Naive thymus-derived CD4-positive, alpha-beta T cell (primary cell): ENCODE results near the gene ZBED2. TPM values are rescaled to one million over a fixed set of nuclear protein-coding genes. Genes with fewer than 3 reads are reported as not detected.

ENCODE experiments used
- ATAC-seq: fragments of 150-1000 bp; cut with Tn5 transposase; 2 replicates; pipeline ENCODE4 v1.10.0; 2021; ENCODE audit warnings: mild to moderate bottlenecking, moderate library complexity
- CTCF ChIA-PET: fragments of 350-600 bp; sonication (Branson Sonifier 250); formaldehyde crosslinking; loops from one replicate; lab custom pipeline; 2021; ENCODE audit warnings: antibody characterized with exemption; lab: Charles Lee
- POLR2A ChIA-PET: fragments of 350-600 bp; sonication (Branson Sonifier 250); formaldehyde crosslinking; loops from one replicate; lab custom pipeline; 2021; ENCODE audit warnings: antibody characterized with exemption, inconsistent platforms; lab: Charles Lee
- DNase-seq, 9 donors: peaks; one replicate each; pipeline versions ENCODE4 v3.0.0 to v3.0.0-alpha.2; 2020 to 2022; ENCODE audit warnings: mixed read lengths in 1 of 9
- H3K27ac ChIP-seq: one replicate; pipeline ENCODE4 v1.7.0; 2013; ENCODE audit warnings: mild to moderate bottlenecking, low read depth, low read length, moderate library complexity
- H3K27me3 ChIP-seq, 2 donors: one replicate each; pipeline ENCODE4 v1.7.0; 2013; ENCODE audit warnings: low read length in 2 of 2, mild to moderate bottlenecking in 2 of 2, moderate library complexity in 2 of 2; ENCODE audit not compliant: control insufficient read depth in 2 of 2, insufficient read depth in 2 of 2
- H3K36me3 ChIP-seq, 3 experiments: 1 replicate in 2 of 3; 2 replicates in 1 of 3; pipeline ENCODE4 v1.7.0; 2013; ENCODE audit warnings: low read length in 3 of 3, mild to moderate bottlenecking in 3 of 3, moderate library complexity in 1 of 3; ENCODE audit not compliant: insufficient read depth in 3 of 3, control insufficient read depth in 2 of 3
- H3K4me1 ChIP-seq, 2 donors: one replicate each; pipeline ENCODE4 v1.7.0; 2013; ENCODE audit warnings: low read length in 2 of 2, mild to moderate bottlenecking in 2 of 2, moderate library complexity in 1 of 2; ENCODE audit not compliant: control insufficient read depth in 2 of 2, insufficient read depth in 2 of 2
- H3K4me3 ChIP-seq: 2 replicates; pipeline ENCODE4 v1.7.0; 2013; ENCODE audit warnings: mild to moderate bottlenecking, low read length
- H3K9me3 ChIP-seq, 3 experiments: 1 replicate in 2 of 3; 2 replicates in 1 of 3; pipeline ENCODE4 v1.7.0; 2013; ENCODE audit warnings: low read length in 3 of 3; ENCODE audit not compliant: control insufficient read depth in 2 of 3
- H3K27ac Mint-ChIP-seq, 9 donors: one replicate each; pipeline ENCODE4 v1.8.0; 2020 to 2022; ENCODE audit warnings: mixed read lengths in 9 of 9, mild to moderate bottlenecking in 8 of 9, moderate library complexity in 5 of 9, inconsistent platforms in 2 of 9
- H3K27me3 Mint-ChIP-seq, 5 donors: one replicate each; pipeline ENCODE4 v1.8.0; 2021 to 2022; ENCODE audit warnings: mixed read lengths in 5 of 5, mild to moderate bottlenecking in 1 of 5
- H3K36me3 Mint-ChIP-seq, 5 donors: one replicate each; pipeline ENCODE4 v1.8.0; 2020 to 2022; ENCODE audit warnings: mixed read lengths in 5 of 5, mild to moderate bottlenecking in 3 of 5, inconsistent platforms in 1 of 5
- H3K4me1 Mint-ChIP-seq, 7 donors: one replicate each; pipeline ENCODE4 v1.8.0; 2020 to 2022; ENCODE audit warnings: mixed read lengths in 7 of 7, mild to moderate bottlenecking in 3 of 7, inconsistent platforms in 1 of 7
- H3K4me3 Mint-ChIP-seq, 10 donors: one replicate each; pipeline ENCODE4 v1.8.0; 2020 to 2022; ENCODE audit warnings: mild to moderate bottlenecking in 10 of 10, mixed read lengths in 10 of 10, moderate library complexity in 6 of 10, inconsistent platforms in 2 of 10
- H3K9me3 Mint-ChIP-seq, 11 donors: one replicate each; pipeline ENCODE4 v1.8.0; 2020 to 2022; ENCODE audit warnings: mixed read lengths in 11 of 11, mild to moderate bottlenecking in 4 of 11, inconsistent platforms in 1 of 11, moderate library complexity in 1 of 11
- intact Hi-C, 2 donors: fragments of 100-400 bp; cut with micrococcal nuclease; formaldehyde crosslinking; loops; one replicate each; pipeline ENCODE4 v1.15.1; 2023
- polyA plus RNA-seq, 2 donors: library from polyadenylated mRNA; unstranded; fragments of 300-500 nt; fragmentation: Illumina TruSeq; gene quantifications; one replicate each; pipeline ENCODE4 v1.2.3, GENCODE V29; 2021
- total RNA-seq, 6 experiments: library from RNA in 5 of 6; stranded (reverse) in 5 of 6; gene quantifications; 1 replicate in 5 of 6; 2 replicates in 1 of 6; pipeline ENCODE4 v1.2.3 and lab custom pipeline; 2021 to 2026

The ZBED2 gene
- total and polyA plus RNA-seq, 7 experiments from 2014 or later, result 0.13 to 51.8 (median 0.96) TPM; not detected in 1

- H3K36me3 Mint-ChIP-seq, result peaks cover 9 to 41% (median 16%) of the 10 kb centered on the region in 5 donors
- H3K9me3 ChIP-seq, result no peaks in the 10 kb centered on the region
- no peak overlapping the region for H3K27ac Mint-ChIP-seq
- no peaks in the 10 kb centered on the region for H3K9me3 Mint-ChIP-seq
- no peaks in the 10 kb centered on the region for H3K36me3 ChIP-seq
- H3K4me3 ChIP-seq, result peak overlapping the region; percentile 48
- H3K4me1 Mint-ChIP-seq, result peaks cover 0 to 40% (median 9%) of the 10 kb centered on the region in 7 donors
- DNase-seq (no peak), ATAC-seq (no peak)
- intact Hi-C loops, result loop anchor here (1.0 to 10.0 kb wide), 10 partner anchors 18 to 1741 kb away; partner anchors contain the start of genes ATG3 (in 1 of the 2), BTLA (in 1 of the 2) and SLC35A5 (in 1 of the 2)
- no peaks in the 10 kb centered on the region for H3K27me3 ChIP-seq
- H3K4me3 Mint-ChIP-seq, result no peak overlapping the region
- CTCF ChIA-PET, result interaction anchor here (1.2 to 1.3 kb wide), 2 partner anchors 10 to 68 kb away, joined by 4 to 5 read pairs; no protein-coding TSS in a partner anchor
- peak overlapping the region; percentile 94 for H3K27ac ChIP-seq
- POLR2A ChIA-PET, result interaction anchor here (1.2 to 4.0 kb wide), 3 partner anchors 15 to 119 kb away, joined by 3 to 19 read pairs (median 4); no protein-coding TSS in a partner anchor
- H3K4me1 ChIP-seq, result peaks cover 72 to 88% of the 10 kb centered on the region in 2 donors
- no peaks in the 10 kb centered on the region for H3K27me3 Mint-ChIP-seq
These were observed 46.4 kb downstream of the ZBED2 start for GRCh38 chr3:111548756-111549155.

- no peaks in the 10 kb centered on the region for H3K9me3 Mint-ChIP-seq
- no peaks in the 10 kb centered on the region for H3K27me3 Mint-ChIP-seq
- ATAC-seq (peak; percentile 50), DNase-seq (peak in 1 of 9 donors; percentile 33)
- Histone ChIP-seq H3K27me3 (no peaks in the 10 kb centered on the region), H3K4me1 (peaks cover 66 to 82% of the 10 kb centered on the region in 2 donors), H3K4me3 (peak overlapping the region; percentile 48), H3K9me3 (no peaks in the 10 kb centered on the region), H3K27ac (peak overlapping the region; percentile 94), H3K36me3 (no peaks in the 10 kb centered on the region)
- intact Hi-C loops, result loop anchor here (1.0 to 10.0 kb wide), 10 partner anchors 19 to 1741 kb away; partner anchors contain the start of genes ATG3 (in 1 of the 2), BTLA (in 1 of the 2) and SLC35A5 (in 1 of the 2)
- H3K27ac Mint-ChIP-seq, result no peak overlapping the region
- ChIA-PET POLR2A (interaction anchor here (0.8 to 4.0 kb wide), 4 partner anchors 14 to 120 kb away, joined by 3 to 19 read pairs (median 4); no protein-coding TSS in a partner anchor), CTCF (interaction anchor here (0.7 to 1.3 kb wide), 2 partner anchors 9 to 15 kb away, joined by 4 read pairs; no protein-coding TSS in a partner anchor)
- H3K4me3 Mint-ChIP-seq, result no peak overlapping the region
- peaks cover 0 to 36% (median 4%) of the 10 kb centered on the region in 7 donors for H3K4me1 Mint-ChIP-seq
- H3K36me3 Mint-ChIP-seq, result peaks cover 9 to 45% (median 16%) of the 10 kb centered on the region in 5 donors
These were observed 47.1 kb downstream of the ZBED2 start for GRCh38 chr3:111548092-111548491.

- Mint-ChIP-seq H3K4me1 (peaks cover 0 to 34% (median 4%) of the 10 kb centered on the region in 7 donors), H3K27ac (no peak overlapping the region), H3K4me3 (no peak overlapping the region), H3K9me3 (no peaks in the 10 kb centered on the region), H3K27me3 (no peaks in the 10 kb centered on the region), H3K36me3 (peaks cover 9 to 47% (median 16%) of the 10 kb centered on the region in 5 donors)
- DNase-seq, result peak in 8 of 9 donors; percentile 44 to 88 (median 82)
- CTCF ChIA-PET, result interaction anchor here (0.7 to 1.3 kb wide), 3 partner anchors 9 to 146 kb away, joined by 3 to 4 read pairs (median 4); no protein-coding TSS in a partner anchor
- H3K4me3 ChIP-seq, result peak overlapping the region; percentile 48
- peak overlapping the region; percentile 94 for H3K27ac ChIP-seq
- ATAC-seq, result peak; percentile 89
- no peaks in the 10 kb centered on the region for H3K9me3 ChIP-seq
- H3K4me1 ChIP-seq, result peaks cover 66 to 81% of the 10 kb centered on the region in 2 donors
- intact Hi-C loops, result loop anchor here (1.0 to 10.0 kb wide), 13 partner anchors 15 to 1740 kb away; partner anchors contain the start of genes ATG3 (in 1 of the 2), BTLA (in 1 of the 2), NECTIN3 (in 1 of the 2) and SLC35A5 (in 1 of the 2)
- H3K27me3 ChIP-seq, result no peaks in the 10 kb centered on the region
- no peaks in the 10 kb centered on the region for H3K36me3 ChIP-seq
- POLR2A ChIA-PET, result interaction anchor here (0.8 to 4.0 kb wide), 4 partner anchors 14 to 120 kb away, joined by 3 to 19 read pairs (median 4); no protein-coding TSS in a partner anchor
These were observed 47.5 kb downstream of the ZBED2 start for GRCh38 chr3:111547631-111548030.

GRCh38 chr3:111545349-111545748 is 49.8 kb downstream of the ZBED2 start:
- H3K27ac ChIP-seq, result peak overlapping the region; percentile 94
- no peaks in the 10 kb centered on the region for H3K27me3 Mint-ChIP-seq
- H3K9me3 ChIP-seq, result no peaks in the 10 kb centered on the region
- CTCF ChIA-PET, result no interaction called here
- peaks cover 58 to 74% of the 10 kb centered on the region in 2 donors for H3K4me1 ChIP-seq
- H3K4me3 Mint-ChIP-seq, result peak overlapping the region in 3 of 10 donors; percentile 83 to 98 (median 95)
- DNase-seq, result no peak
- peaks cover 17 to 51% (median 21%) of the 10 kb centered on the region in 7 donors for H3K4me1 Mint-ChIP-seq
- no peaks in the 10 kb centered on the region for H3K27me3 ChIP-seq
- peak overlapping the region; percentile 48 for H3K4me3 ChIP-seq
- H3K36me3 Mint-ChIP-seq, result peaks cover 9 to 45% (median 16%) of the 10 kb centered on the region in 5 donors
- peak overlapping the region in 3 of 9 donors; percentile 98 for H3K27ac Mint-ChIP-seq
- no peaks in the 10 kb centered on the region for H3K36me3 ChIP-seq
- POLR2A ChIA-PET, result interaction anchor here (0.5 to 4.0 kb wide), 7 partner anchors 29 to 527 kb away, joined by 3 to 19 read pairs (median 3); no protein-coding TSS in a partner anchor
- intact Hi-C loops, result loop anchor here (5.0 to 10.0 kb wide), 8 partner anchors 527 to 1738 kb away; partner anchors contain the start of genes ATG3 (in 1 of the 2), BTLA (in 1 of the 2) and SLC35A5 (in 1 of the 2)
- ATAC-seq, result no peak
- H3K9me3 Mint-ChIP-seq, result no peaks in the 10 kb centered on the region

Other genes starting within 250 kb of the ZBED2 start
- 100 to 1,000 TPM; 142 to 309 (median 219) TPM for gene CD96, start 53.1 kb downstream of the ZBED2 start, total RNA-seq
- 100 to 1,000 TPM; 183 to 205 TPM for gene CD96, start 53.1 kb downstream of the ZBED2 start, polyA plus RNA-seq
- gene PLCXD2, start 79.3 kb upstream of the ZBED2 start, total RNA-seq, result 10 to 100 TPM in 3 of 5 experiments, 1 to 10 TPM in 2; 8.2 to 18.3 (median 12.3) TPM
- gene PLCXD2, start 79.3 kb upstream of the ZBED2 start, polyA plus RNA-seq, result 1 to 10 TPM; 2.1 to 2.4 TPM